Stimulated activated CD4-positive, alpha-beta T cell treated with anti-CD3 and anti-CD28 coated beads, Interleukin-1b, Interleukin-23, amount 100 ng/mL, for 4 hours (primary cell): Measurements from ENCODE around the gene ATP13A3.

Source experiments
- DNase-seq, 2 donors: peaks; one replicate each; pipeline ENCODE4 v3.0.0-alpha.2; 2020; ENCODE audit warnings: low read depth in 2 of 2

Gene ATP13A3

DNA sequence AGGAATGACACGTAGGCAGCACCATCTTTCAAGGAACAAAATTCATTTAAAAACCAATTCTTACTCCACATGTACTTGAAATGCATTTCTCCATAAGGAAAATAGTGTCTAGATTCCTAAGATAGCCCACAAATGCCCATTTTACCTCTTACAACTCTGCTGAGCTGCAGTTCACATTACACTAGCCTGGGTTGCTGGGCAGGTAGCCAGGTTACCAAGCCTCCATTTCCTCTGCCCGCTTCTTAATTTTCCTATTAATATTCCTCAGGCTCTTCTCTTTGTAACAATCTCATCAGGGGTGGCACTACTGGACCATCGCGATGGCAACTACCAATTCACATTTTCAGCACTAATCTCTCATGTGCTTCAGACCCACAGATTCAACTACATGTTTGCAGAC, 10.8 kb downstream of the ATP13A3 start:
- no peak for DNase-seq

DNA sequence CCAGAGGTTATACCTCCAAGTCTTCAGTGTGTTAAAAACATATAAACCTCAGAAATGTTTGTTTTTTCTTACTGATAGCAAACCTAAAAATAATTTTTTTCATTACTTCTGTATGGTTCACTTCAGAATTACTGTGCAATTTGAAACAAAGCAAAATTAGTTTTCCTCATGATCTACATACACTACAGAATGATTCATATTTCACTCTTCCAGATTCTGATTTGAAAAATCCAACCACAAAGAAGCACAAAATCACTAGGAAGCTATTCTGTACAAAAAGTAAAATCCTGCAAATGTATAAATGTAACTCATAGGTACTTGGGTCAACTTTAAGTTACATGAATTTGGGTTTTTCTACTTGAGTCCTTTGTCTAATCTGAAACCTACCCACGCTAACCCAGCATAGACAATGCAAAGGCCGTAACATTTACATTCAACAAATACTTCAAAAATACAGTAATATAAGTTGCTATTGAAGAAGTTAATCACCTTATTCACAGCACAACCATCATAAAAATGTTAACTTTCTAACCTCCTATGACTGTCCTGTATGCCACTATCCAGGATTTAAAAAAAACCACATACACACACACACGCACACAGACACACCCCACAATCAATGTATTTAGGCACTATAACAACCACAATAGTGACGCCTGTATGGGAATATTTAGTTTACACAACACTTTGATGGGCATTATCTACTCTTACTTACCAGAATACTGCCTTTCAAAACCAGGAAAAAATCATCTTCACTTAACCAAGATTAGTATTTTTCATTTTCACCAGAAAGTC, 11.5 kb downstream of the ATP13A3 start:
- DNase-seq: no peak

DNA sequence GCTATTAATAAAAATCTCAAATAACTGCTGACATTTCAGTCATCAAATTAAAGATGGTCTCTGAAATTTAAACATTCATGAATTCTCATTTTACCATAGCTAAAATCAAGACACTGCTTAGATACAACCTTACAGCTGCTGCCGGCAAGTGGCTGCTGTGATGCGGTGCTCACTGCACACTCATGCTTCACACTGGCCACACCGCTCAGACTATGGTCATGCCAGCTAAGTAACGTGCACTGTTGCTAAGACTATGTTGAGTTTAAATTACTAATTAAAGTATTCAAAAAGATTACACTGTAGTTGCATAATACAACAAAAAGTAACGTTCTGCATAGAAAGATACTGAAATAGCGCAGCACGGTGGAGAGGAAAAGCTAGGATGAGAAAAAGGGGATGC, 12.1 kb downstream of the ATP13A3 start:
- DNase-seq: no peak

DNA sequence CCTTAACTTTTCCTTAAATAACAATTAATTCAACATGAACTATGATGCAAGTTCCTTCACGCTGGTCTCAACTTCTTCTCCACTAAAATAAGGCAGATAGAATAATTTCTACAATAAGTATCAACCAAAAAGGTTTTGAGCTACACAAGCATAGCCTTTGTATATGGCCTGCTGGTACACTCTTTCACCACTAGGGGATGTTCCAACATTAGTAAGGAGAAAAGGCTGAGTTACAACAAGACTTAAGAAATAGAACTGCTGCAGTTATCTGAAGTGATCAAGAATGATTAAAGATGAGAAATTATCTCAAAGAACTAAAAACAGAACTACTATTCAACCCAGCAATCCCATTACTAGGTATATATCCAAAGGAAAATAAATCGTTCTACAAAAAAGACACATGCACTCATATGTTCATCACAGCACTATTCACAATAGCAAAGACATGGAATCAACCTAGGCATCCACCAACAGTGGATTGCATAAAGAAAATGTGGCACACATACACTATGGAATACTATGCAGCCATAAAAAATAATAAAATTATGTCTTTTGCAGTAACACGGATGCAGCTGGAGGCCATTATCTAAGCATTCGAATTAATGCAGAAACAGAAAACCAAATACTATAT, 14.4 kb downstream of the ATP13A3 start:
- DNase-seq: peak in 1 of 2 donors; percentile 12

DNA sequence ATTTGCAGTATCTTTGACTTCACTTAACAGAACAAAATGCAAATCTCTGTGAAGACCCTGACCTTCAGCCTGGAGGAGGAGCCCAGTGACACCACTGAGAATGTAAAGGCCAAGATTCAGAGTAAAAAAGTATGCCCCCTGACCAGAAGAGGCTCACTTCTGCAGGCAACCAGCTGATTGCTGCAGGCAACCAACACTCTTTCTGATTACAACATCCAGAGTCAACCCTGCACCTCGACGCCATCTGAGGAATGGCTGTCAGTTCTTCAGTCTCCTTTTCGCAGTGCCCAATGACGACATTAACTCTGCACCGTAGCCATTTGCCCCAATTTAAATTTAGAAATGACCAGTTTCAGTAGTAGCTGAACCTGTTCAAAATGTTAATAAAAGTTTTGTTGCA, 14.9 kb downstream of the ATP13A3 start:
- no peak for DNase-seq

DNA sequence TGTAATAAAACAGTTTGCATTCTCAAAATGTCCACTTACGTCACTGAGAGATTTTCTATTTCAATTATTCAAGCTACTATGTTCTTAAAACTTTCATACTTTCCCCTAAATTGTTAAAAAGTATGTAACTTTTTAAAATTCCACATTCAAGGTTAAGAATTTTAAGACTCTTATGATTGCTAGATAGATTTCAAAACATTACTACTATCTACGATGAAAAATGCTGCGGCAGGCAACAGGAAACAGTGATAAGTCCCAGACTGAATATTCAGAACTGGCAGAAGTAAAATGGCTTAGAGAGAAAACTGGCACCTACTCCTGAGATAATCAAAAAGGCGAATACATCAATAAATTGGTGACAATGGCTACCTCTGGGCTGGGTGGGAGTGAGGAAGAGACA, 16.2 kb downstream of the ATP13A3 start:
- no peak for DNase-seq

DNA sequence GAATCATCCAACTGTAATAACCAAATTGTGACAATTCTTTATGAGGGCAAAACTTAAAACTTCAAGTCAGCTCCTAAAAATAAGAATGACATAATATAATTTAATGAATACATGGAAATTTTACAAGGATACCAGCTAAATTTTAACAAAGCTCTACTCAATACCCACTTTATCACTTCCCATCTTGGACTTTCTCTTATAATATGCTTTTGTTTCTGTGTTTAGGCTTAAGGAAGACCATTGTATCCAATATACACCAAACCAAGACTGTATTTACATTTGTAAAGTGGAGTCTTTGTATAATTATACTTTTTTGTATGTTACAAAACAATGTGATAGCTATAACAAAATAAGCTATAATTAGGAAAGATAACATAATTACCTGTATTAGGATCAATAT, 16.8 kb downstream of the ATP13A3 start:
- no peak for DNase-seq

DNA sequence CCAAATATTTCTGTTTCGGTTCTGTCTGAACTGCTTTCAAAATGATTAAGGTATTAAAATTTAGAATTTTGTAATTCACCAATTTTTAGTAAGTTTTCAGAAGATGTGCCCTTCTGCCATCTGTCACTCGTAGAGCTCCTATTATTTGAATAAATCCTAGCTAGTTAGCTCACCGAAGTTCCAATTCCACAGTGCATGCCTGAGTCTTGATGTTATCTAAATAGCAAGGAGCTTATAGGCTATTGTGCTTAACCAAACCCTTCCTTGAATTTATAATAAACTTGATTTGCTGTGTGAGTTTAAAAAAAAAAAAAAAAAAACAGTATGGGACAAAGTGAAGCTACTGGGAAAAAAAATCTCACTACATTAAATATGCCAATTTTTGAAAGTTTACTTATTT, 18.7 kb downstream of the ATP13A3 start:
- no peak for DNase-seq

DNA sequence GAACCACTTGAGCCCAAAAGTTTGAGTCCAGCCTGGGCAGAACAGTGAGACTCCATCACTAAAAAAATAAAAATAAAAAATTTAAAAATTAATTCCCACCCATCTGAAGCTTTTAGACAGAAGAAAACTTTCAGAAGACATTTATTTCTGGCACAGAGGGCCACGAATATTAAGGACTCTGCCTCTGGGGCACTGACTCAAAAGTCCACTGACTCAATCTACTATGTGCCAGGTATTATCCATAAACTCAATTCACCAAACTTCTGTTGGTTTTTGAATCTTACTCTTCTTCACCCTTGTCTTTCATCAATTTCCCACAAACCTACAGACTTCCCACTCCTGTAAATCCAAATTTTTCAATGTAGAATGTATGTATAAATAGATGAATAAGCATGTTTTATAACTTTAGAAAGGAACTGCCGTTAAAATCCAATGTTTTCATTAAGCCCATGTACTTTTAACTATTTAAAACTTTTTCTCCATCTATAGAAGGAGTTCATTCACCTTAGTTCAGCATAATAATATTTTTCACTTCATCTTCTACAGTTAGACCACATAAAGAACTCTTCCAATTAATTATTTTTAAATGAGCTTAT, 19.9 kb downstream of the ATP13A3 start:
- DNase-seq: no peak

DNA sequence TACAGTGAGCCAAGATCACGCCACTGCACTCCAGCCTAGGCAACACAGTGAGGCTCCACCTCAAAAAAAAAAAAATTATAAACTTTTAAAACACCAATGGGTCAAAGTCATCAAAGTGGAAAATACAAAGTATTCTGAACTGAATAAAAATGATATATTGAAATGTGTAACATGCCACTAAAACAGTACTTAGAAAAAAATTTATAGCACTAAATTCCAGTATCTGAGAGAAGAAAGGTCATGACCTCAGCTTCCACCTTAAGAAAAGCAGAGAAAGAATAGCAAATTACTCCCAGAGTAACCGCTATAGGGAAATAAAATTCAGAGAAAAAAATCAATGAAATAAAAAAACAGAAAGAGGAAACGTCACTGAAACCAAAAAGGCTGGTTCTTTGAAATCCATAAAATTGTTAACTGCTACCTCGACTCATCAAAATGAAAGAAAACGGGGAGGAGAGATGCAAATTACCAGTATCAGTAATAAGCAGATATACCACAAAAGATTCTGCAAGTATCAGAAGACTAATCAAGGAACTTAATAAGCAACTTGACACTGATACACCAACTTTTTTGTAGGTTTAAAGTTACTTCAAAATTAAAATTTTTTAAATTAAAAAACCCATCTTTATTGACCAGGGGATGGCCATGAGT, 20.8 kb downstream of the ATP13A3 start:
- no peak for DNase-seq

DNA sequence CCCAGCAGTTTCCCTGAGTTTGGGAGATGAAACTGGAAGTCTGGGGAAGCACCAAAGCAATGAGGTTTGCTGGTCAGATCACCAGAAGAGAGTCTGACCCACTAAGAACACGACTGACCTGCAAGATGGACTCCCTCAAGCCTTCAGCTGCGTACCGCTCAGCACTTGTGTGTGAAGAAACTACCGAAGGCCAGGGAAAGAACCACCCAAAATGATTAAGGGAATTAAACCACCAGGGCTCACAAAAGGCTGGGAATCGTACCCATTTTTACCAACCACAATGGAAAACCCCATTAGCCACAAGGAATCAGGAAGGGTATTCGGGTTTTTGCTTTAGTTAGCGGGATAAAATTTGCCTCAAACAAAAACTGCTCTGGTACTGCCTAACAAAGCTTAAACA, 21.6 kb downstream of the ATP13A3 start:
- DNase-seq: no peak

DNA sequence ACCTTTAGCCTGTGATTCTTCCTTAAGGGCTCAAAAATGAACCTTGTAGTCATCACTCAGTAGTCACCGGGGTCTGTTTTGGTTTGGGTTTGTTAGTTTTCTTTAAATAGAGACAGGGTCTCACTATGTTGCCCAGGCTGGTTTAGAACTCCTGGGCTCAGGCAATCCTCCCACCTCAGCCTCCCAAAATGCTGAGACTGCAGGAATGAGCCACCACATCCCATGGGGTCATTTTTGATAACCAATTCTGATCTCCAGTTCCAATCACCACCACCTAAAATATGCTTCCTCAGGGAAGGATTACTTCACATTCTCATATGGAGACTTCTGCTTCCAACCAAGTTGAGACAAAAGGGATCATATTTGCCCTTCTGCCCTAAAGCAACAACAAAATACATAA, 22.1 kb downstream of the ATP13A3 start:
- no peak for DNase-seq

DNA sequence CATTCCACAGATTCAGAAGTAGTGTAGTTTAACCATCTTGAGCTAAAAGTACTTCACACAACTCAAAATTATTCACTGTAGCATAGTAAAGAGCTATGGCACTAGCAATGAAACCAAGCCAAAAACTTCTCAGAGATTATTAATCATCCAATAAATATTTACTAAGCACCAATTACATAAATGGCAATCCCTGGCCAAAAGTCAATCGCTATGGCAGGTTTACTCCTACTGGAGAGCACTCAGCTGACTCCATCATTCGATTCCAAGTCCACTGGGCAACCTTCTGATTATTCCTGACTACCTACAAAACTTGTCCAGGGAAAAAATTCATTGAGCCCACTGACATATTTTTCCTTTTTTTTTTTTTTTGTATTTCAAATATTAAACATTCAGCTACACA, 23.9 kb downstream of the ATP13A3 start:
- no peak for DNase-seq

DNA sequence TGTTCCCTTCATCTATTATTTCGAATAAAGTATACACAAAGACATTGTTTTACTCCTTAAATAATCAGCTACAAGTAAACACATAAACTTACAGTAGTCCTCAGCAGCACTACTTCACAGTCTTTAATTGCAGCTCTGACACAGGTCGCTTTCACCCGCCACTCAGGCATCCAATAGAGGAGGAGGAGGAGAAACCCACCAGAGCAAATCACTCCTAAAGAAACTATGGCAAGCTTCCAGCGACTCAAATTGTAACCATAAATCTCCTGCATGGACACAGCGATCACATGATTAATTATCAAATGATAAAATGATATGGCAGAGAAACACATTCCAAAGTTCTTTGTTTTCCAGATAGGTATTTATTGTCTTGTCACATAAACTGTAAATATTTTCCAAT, 26.2 kb downstream of the ATP13A3 start:
- no peak for DNase-seq

DNA sequence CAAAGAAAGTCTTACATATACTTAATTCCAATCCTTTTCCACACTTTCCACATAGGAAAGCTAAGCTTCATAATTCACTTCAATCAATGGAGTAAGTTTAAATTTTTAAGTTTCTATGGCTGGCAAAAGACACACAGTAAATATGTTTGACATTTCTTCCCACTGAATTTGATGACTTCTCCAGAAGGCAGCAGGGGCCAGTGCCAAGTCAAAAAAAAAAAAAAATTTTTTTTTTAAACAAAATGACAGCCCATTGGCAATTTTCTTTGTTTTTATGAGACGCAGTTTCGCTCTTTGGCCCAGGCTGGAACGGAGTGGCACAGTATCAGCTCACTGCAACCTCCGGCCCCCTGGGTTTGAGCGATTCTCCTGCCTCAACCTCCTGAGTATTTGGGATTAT, 28.7 kb downstream of the ATP13A3 start:
- DNase-seq: no peak

DNA sequence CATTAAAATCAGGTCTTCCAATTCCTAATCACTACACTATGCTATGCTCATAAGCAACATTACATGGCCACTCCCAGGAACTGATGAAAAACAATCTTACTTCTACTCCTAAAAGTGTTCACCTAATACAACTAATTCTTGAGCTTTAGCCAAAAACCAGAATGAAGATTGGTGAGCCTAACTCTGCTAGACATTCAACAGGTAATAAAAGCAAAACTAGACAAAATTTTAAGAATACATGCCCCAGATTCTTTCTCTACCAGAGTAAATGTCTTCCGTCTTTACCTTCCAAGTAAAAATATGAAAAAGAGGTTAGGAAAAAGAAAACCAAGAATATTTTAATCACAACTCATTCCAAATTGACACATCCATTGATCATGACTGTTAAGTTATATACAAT, 31.3 kb downstream of the ATP13A3 start:
- no peak for DNase-seq

DNA sequence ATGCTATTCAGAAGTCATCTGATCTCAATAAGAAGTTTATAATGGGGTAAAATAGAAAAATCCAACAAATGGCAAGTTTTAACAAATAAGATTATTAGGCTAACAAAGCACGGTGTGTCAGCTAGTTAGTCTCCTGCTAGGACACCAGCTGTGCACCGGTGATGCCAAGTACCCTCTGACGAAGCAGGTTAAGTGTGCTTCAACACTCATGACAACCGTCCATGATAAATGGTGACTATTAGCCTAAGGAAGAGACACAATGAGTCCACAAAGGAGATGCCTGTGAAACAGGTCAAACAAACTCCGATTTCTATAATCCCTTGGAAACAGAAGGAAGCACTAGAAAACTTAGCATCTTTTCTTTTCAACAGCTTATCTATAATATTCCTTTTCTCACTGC, 36.5 kb downstream of the ATP13A3 start:
- no peak for DNase-seq

DNA sequence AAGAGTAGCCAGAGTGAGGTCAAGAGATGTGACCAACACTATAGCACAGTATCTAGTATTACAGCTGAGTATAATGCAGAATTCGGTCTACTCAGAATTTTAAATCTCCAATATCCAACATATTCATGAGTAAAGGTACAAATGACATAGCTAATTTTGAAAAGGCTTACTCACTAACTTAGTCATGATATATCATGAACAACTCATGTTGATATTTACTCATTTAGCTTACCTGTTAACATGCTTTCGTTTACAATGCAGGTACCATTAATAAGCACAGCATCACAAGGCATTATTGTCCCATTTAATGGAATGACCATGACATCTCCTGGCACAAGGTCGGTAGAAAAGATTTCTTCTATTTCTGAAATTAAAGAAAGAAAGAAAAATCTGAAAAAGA, 36.9 kb downstream of the ATP13A3 start:
- no peak for DNase-seq

DNA sequence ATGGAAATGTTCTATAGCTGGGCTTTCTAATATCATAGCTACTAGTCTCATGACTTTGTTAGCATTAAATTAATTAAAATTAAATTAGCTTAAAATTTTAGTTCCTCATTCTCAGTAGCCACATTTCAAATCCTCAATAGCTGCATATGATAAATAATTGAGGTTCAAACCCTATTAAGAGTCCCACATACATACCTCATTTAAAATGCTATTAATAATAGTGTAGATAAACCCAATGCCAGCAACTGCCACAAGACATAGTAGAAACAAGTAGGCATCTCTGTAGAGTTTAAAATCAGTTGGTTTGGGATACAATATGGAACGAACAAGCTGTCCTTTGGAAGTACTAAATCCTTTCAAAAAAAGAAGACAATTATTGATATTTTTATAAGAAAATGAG, 39.1 kb downstream of the ATP13A3 start:
- no peak for DNase-seq

DNA sequence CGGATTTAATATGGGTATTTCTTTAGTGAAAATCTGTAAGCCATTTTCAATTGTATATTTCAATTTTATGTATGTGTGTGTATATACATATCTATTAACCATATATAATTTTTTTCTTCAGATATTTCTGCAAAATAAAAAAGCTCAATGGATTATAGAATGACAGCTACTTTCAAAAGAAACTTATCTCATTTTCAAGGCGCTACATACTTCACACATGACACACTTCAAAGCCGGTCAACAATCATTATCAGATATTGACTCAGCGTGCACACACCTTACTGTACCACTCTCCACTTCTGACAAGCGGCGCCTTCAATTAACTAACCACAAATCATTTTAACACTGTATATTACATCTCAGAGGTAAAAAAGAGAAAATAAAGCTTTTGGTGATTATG, 39.6 kb downstream of the ATP13A3 start:
- DNase-seq: no peak

DNA sequence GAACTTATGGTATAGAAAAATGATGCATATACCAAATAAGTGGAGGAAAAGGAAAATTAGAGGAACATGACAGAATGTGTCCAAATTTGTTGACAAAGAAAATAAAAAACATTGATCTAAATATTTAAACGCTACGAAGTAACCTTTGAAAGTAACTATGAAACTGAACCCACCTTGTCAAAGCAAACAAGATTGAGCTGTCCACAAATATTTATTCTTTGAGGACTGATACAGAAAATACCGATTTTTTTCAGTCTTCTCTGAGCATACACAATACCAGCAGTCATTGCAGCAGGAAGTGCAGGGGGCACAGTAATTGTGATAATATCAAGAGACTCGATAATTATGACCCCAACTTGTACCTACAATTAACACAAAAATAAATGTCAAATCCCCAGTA, 40.0 kb downstream of the ATP13A3 start:
- no peak for DNase-seq

DNA sequence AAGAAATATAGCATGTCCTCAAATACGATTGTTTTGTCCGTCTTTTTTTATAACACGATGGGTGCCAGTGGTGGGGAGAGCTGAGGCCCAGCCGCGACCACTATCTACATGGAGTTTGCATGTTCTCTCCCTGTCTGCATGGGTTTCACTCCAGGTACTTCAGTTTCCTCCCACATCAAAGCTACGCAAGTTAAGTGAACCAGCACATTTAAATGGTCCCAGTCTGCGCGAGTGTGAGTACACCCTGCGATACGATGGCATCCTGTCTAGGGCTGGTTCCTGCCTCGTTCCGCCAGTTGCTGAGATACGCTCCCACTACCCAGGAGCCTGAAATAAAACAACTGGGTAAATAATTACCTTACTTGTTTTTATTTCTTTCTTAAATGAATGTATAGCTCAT, 40.6 kb downstream of the ATP13A3 start:
- DNase-seq: no peak

DNA sequence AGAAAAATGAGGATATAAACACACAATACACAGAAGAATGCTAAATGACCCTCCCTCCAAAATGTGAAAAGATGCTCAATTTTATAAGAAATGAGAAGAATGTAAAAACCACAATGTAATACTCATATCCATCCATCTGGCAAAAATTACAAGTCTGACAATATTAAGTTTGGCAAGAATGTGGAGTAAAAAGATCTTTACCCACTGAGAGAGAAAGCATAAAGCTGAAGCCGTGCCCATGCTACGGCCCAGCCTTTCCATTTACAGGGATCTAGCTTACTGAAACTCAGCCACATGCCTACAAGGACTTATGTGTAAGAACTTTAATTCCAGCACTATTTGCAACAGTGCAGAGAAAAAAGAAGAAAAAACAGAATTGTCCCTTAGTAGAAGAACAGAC, 42.9 kb downstream of the ATP13A3 start:
- no peak for DNase-seq
